WERI-Rb-1 (cell line): ENCODE measurements around the gene MOV10.

Experiments used
- DNase-seq: peaks from one replicate; pipeline ENCODE4 v3.0.0-alpha.2; 2020
- H3K27ac ChIP-seq: fragments of 250-450 bp; sonication (Bioruptor Pico); 2 replicates; pipeline ENCODE4 v1.5.1; 2020; ENCODE audit warnings: mild to moderate bottlenecking, moderate library complexity
- H3K27me3 ChIP-seq: fragments of 250-450 bp; sonication (Bioruptor Pico); 2 replicates; pipeline ENCODE4 v1.5.1; 2021; ENCODE audit warnings: mild to moderate bottlenecking, low read depth, moderate library complexity; ENCODE audit not compliant: insufficient read depth, severe bottlenecking
- H3K36me3 ChIP-seq: fragments of 250-450 bp; sonication (Bioruptor Pico); 2 replicates; pipeline ENCODE4 v1.5.1; 2020; ENCODE audit warnings: mild to moderate bottlenecking, moderate library complexity
- H3K4me3 ChIP-seq: 2 replicates; pipeline ENCODE4 v1.5.1; 2011; ENCODE audit warnings: low read depth, mild to moderate bottlenecking, control low read depth, low read length
- H3K9me3 ChIP-seq: fragments of 250-450 bp; sonication (Bioruptor Pico); 2 replicates; pipeline ENCODE4 v1.5.1; 2021; ENCODE audit warnings: mild to moderate bottlenecking, moderate library complexity; ENCODE audit not compliant: severe bottlenecking
- CTCF ChIP-seq: IDR thresholded peaks from 2 replicates; pipeline ENCODE4 v1.5.1; 2011; ENCODE audit warnings: low read depth, mild to moderate bottlenecking, control low read depth, inconsistent platforms, low read length

Gene MOV10

GRCh38 chr1:112689196-112689841, 14.9 kb downstream of the MOV10 start:
- Histone ChIP-seq H3K36me3 (peaks cover 29% of the 10 kb centered on the region), H3K27me3 (no peaks in the 10 kb centered on the region), H3K27ac (no peak overlapping the region), H3K4me3 (no peak overlapping the region), H3K9me3 (no peaks in the 10 kb centered on the region)
- no peak for TF ChIP-seq CTCF
- no peak for DNase-seq

DNA sequence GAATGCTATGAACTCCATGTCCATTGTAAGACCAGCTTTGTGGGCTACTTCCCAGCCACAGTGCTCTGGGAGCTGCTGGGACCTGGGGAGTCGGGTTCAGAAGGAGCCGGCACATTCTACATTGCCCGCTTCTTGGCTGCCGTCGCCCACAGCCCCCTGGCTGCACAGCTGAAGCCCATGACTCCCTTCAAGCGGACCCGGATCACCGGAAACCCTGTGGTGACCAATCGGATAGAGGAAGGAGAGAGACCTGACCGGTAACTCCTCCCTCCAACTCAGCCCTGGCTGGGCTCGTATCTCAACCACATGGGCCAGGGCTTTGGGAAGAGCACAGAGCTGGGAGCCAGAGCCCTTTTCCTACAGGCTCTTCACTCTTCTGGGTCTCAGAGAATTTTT, 15.4 kb downstream of the MOV10 start:
- H3K27me3 ChIP-seq, result no peaks in the 10 kb centered on the region
- no peak overlapping the region for H3K4me3 ChIP-seq
- DNase-seq, result no peak
- no peaks in the 10 kb centered on the region for H3K9me3 ChIP-seq
- no peak for TF ChIP-seq CTCF
- peaks cover 34% of the 10 kb centered on the region for H3K36me3 ChIP-seq
- H3K27ac ChIP-seq, result no peak overlapping the region

DNA sequence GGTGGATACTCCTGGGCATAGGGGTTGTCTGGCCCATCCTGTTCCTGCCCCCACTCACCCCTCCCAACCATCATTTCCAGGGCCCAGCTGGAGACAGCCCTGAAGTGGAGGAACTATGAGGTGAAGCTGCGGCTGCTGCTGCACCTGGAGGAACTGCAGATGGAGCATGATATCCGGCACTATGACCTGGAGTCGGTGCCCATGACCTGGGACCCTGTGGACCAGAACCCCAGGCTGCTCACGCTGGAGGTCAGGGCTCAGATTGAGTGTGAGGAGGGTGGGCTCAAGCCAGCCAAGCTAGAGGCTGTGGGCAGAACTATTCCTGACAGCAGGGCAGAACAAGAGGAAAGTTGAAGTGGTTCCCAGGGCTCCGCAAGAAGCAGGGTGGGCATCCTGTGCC, 18.2 kb downstream of the MOV10 start:
- no peaks in the 10 kb centered on the region for H3K9me3 ChIP-seq
- H3K27ac ChIP-seq, result no peak overlapping the region
- DNase-seq, result no peak
- peaks cover 59% of the 10 kb centered on the region for H3K36me3 ChIP-seq
- H3K4me3 ChIP-seq, result no peak overlapping the region
- H3K27me3 ChIP-seq, result no peaks in the 10 kb centered on the region
- no peak for TF ChIP-seq CTCF

DNA sequence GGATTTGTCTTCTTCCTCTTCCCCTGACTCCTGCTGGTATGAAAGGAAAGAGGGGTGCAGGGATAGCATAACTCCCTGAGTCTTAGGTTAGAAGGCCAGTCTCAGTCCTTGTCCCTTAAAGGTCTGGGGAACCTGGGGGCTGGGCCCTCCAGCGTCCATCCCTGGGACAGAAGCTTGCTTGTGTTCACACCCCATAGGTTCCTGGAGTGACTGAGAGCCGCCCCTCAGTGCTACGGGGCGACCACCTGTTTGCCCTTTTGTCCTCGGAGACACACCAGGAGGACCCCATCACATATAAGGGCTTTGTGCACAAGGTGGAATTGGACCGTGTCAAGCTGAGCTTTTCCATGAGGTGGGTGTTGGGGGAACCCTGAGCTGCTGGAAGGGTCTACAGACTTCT, 19.4 kb downstream of the MOV10 start:
- no peak for TF ChIP-seq CTCF
- DNase-seq, result no peak
- Histone ChIP-seq H3K9me3 (no peaks in the 10 kb centered on the region), H3K27ac (no peak overlapping the region), H3K36me3 (peaks cover 70% of the 10 kb centered on the region), H3K4me3 (no peak overlapping the region), H3K27me3 (no peaks in the 10 kb centered on the region)

DNA sequence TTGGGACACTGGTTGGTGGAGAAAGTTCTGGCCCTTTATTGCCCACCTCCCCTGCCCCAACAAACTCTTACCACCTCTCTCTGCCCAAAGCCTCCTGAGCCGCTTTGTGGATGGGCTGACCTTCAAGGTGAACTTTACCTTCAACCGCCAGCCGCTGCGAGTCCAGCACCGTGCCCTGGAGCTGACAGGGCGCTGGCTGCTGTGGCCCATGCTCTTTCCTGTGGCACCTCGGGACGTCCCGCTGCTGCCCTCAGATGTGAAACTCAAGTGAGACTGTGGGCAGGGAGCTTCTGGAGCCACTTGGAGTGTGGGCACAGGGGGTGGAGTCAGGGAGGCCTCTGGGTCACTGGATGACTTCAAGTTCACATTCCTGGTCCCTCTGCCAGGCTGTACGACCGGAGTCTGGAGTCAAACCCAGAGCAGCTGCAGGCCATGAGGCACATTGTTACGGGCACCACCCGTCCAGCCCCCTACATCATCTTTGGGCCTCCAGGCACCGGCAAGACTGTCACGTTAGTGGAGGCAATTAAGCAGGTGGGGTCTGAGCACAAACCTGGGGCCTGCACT, 20.0 kb downstream of the MOV10 start:
- peaks cover 72% of the 10 kb centered on the region for H3K36me3 ChIP-seq
- H3K27me3 ChIP-seq, result no peaks in the 10 kb centered on the region
- no peak overlapping the region for H3K4me3 ChIP-seq
- no peaks in the 10 kb centered on the region for H3K9me3 ChIP-seq
- DNase-seq, result no peak
- H3K27ac ChIP-seq, result no peak overlapping the region
- no peak for TF ChIP-seq CTCF

GRCh38 chr1:112695276-112695675, 20.8 kb downstream of the MOV10 start:
- Histone ChIP-seq H3K36me3 (peaks cover 72% of the 10 kb centered on the region), H3K4me3 (no peak overlapping the region), H3K27me3 (no peaks in the 10 kb centered on the region), H3K9me3 (no peaks in the 10 kb centered on the region), H3K27ac (no peak overlapping the region)
- DNase-seq, result no peak
- TF ChIP-seq CTCF, result no peak
